ENCODE results near the gene TNNT2.

DNA sequence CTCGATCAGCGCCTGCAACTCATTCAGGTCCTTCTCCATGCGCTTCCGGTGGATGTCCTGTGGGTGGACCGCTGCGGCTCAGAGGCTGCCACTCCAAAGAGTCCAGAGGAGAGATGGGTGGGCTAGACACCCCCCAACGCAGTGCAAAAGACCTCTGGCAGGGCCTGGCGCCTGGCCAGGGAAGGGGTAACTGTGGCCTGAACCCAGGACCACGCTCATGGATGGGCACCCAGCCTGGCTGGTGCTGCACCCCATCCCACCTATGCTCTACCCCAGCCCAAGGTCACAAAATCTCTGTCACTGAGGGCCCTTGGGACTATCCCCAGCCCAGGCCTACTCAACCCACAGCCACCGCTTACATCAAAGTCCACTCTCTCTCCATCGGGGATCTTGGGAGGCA is 12.2 kb downstream of the TNNT2 start:
- TF ChIP-seq POLR2A (IDR thresholded peaks at IDR 0.05; ENCODE audit: extremely low read depth, insufficient read length) (no peak), CTCF (IDR thresholded peaks at IDR 0.05; ENCODE audit: low read depth, low read length) (no peak), MYC (IDR thresholded peaks at IDR 0.05; ENCODE audit: low read depth, low read length) (no peak), MAX (IDR thresholded peaks at IDR 0.05; ENCODE audit: low read depth, low read length) (no peak)

All from NB4 (cell line).